Neuronal stem cell (in vitro differentiated cells): ENCODE measurements around the gene TMEM72.

Experiments
- DNase-seq: peaks from one replicate; pipeline ENCODE4 v3.0.0-alpha.2; 2013; ENCODE audit warnings: low spot score
- H2AFZ ChIP-seq: one replicate; pipeline ENCODE4 v1.6.1; 2013; ENCODE audit warnings: mild to moderate bottlenecking, low read length, inconsistent platforms
- H2AK5ac ChIP-seq: 2 replicates; pipeline ENCODE4 v1.6.1; 2013; ENCODE audit warnings: low read depth, mild to moderate bottlenecking, inconsistent platforms, low read length, moderate library complexity, mixed read lengths
- H2BK120ac ChIP-seq: 2 replicates; pipeline ENCODE4 v1.6.1; 2013; ENCODE audit warnings: low read depth, mild to moderate bottlenecking, inconsistent platforms, low read length, moderate library complexity, mixed read lengths
- H2BK12ac ChIP-seq: one replicate; pipeline ENCODE4 v1.6.1; 2013; ENCODE audit warnings: low read length, inconsistent platforms
- H2BK15ac ChIP-seq: 2 replicates; pipeline ENCODE4 v1.6.1; 2013; ENCODE audit warnings: mild to moderate bottlenecking, low read length, inconsistent platforms, mixed read lengths
- H2BK5ac ChIP-seq: one replicate; pipeline ENCODE4 v1.6.1; 2013; ENCODE audit warnings: inconsistent platforms, mild to moderate bottlenecking, low read length, moderate library complexity
- H3K14ac ChIP-seq: one replicate; pipeline ENCODE4 v1.6.1; 2013; ENCODE audit warnings: low read length, inconsistent platforms
- H3K18ac ChIP-seq: 2 replicates; pipeline ENCODE4 v1.6.1; 2013; ENCODE audit warnings: low read length, inconsistent platforms
- H3K23ac ChIP-seq: 2 replicates; pipeline ENCODE4 v1.6.1; 2013; ENCODE audit warnings: low read depth, mild to moderate bottlenecking, mixed read lengths, low read length, inconsistent platforms; ENCODE audit not compliant: poor library complexity
- H3K27ac ChIP-seq: replicated peaks from 3 replicates; pipeline ENCODE4 v1.5.1; 2013; ENCODE audit warnings: low read length, inconsistent platforms
- H3K27me3 ChIP-seq, 3 experiments: 2 replicates each; pipeline ENCODE4 v1.6.1; 2013; ENCODE audit warnings: low read length in 3 of 3, mild to moderate bottlenecking in 2 of 3, inconsistent platforms in 1 of 3, low read depth in 1 of 3, mixed read lengths in 1 of 3, moderate library complexity in 1 of 3; ENCODE audit not compliant: control insufficient read depth in 3 of 3, insufficient read depth in 3 of 3
- H3K36me3 ChIP-seq, 2 donors: replicated peaks in 1 of 2; 2 replicates each; pipeline ENCODE4 v1.6.1; 2013; ENCODE audit warnings: low read length in 2 of 2; ENCODE audit not compliant: control insufficient read depth in 2 of 2, insufficient read depth in 2 of 2
- H3K4ac ChIP-seq: 2 replicates; pipeline ENCODE4 v1.6.1; 2013; ENCODE audit warnings: inconsistent platforms, mild to moderate bottlenecking, low read length, moderate library complexity
- H3K4me1 ChIP-seq, 2 donors: 1 replicate in 1 of 2; 2 replicates in 1 of 2; pipeline ENCODE4 v1.6.1; 2013; ENCODE audit warnings: low read length in 2 of 2, low read depth in 1 of 2; ENCODE audit not compliant: control insufficient read depth in 2 of 2, insufficient read depth in 1 of 2
- H3K4me2 ChIP-seq: one replicate; pipeline ENCODE4 v1.6.1; 2013; ENCODE audit warnings: mild to moderate bottlenecking, low read length, inconsistent platforms; ENCODE audit not compliant: insufficient read depth, poor library complexity, severe bottlenecking
- H3K4me3 ChIP-seq, 2 donors: 2 replicates each; pipeline ENCODE4 v1.5.1; 2013; ENCODE audit warnings: low read length in 2 of 2, mild to moderate bottlenecking in 2 of 2, inconsistent platforms in 1 of 2, moderate library complexity in 1 of 2
- H3K79me1 ChIP-seq: one replicate; pipeline ENCODE4 v1.6.1; 2013; ENCODE audit warnings: low read depth, mild to moderate bottlenecking, inconsistent platforms, low read length, moderate library complexity
- H3K9ac ChIP-seq: one replicate; pipeline ENCODE4 v1.6.1; 2013; ENCODE audit warnings: mild to moderate bottlenecking, low read depth, low read length, inconsistent platforms; ENCODE audit not compliant: poor library complexity
- H3K9me3 ChIP-seq, 2 donors: replicated peaks in 1 of 2; 2 replicates each; pipeline versions ENCODE3 to v1.6.1; 2013; ENCODE audit warnings: low read length in 2 of 2, mild to moderate bottlenecking in 2 of 2, inconsistent platforms in 1 of 2, low read depth in 1 of 2, mixed read lengths in 1 of 2, moderate library complexity in 1 of 2; ENCODE audit not compliant: control insufficient read depth in 2 of 2, insufficient read depth in 1 of 2
- H4K8ac ChIP-seq: one replicate; pipeline ENCODE4 v1.6.1; 2013; ENCODE audit warnings: low read depth, mild to moderate bottlenecking, inconsistent platforms, low read length, moderate library complexity
- H4K91ac ChIP-seq: one replicate; pipeline ENCODE4 v1.6.1; 2013; ENCODE audit warnings: low read length, low read depth, mild to moderate bottlenecking, inconsistent platforms; ENCODE audit not compliant: poor library complexity
- WGBS, 2 donors: extraction: QIAGEN DNeasy Blood & Tissue Kit; methylation state at CpG; one replicate each; pipeline ENCODE4 v1.1.7; 2013; ENCODE audit warnings: missing lambda C conversion rate in 2 of 2, mixed read lengths in 1 of 2; ENCODE audit not compliant: insufficient read length in 2 of 2, insufficient replicate concordance in 1 of 2; ENCODE audit errors: extremely low coverage in 2 of 2; 5-methylcytosine and 5-hydroxymethylcytosine counted together

TMEM72 gene

GRCh38 chr10:44954042-44954441 lies 42.9 kb downstream of the TMEM72 start:
- H3K9me3 ChIP-seq = peaks cover 0 to 2% of the 10 kb centered on the region in 2 donors
- no peak overlapping the region for H3K9ac ChIP-seq
- H2BK15ac ChIP-seq = no peak overlapping the region
- H2BK5ac ChIP-seq = no peak overlapping the region
- H3K27ac ChIP-seq = no peak overlapping the region
- peaks cover 7 to 19% of the 10 kb centered on the region in 2 donors for H3K4me1 ChIP-seq
- no peak overlapping the region for H3K4me3 ChIP-seq
- no peak overlapping the region for H3K14ac ChIP-seq
- no peak overlapping the region for H2AFZ ChIP-seq
- H3K36me3 ChIP-seq = peaks cover 0 to 7% of the 10 kb centered on the region in 2 donors
- H2AK5ac ChIP-seq = no peak overlapping the region
- H2BK120ac ChIP-seq = no peak overlapping the region
- H3K18ac ChIP-seq = no peak overlapping the region
- H3K4ac ChIP-seq = no peak overlapping the region
- DNase-seq = no peak
- no peaks in the 10 kb centered on the region for H3K79me1 ChIP-seq
- no peak overlapping the region for H4K91ac ChIP-seq
- no peak overlapping the region for H3K4me2 ChIP-seq
- no peak overlapping the region for H3K23ac ChIP-seq
- no peaks in the 10 kb centered on the region for H3K27me3 ChIP-seq
- H2BK12ac ChIP-seq = no peak overlapping the region
- no peak overlapping the region for H4K8ac ChIP-seq

DNA sequence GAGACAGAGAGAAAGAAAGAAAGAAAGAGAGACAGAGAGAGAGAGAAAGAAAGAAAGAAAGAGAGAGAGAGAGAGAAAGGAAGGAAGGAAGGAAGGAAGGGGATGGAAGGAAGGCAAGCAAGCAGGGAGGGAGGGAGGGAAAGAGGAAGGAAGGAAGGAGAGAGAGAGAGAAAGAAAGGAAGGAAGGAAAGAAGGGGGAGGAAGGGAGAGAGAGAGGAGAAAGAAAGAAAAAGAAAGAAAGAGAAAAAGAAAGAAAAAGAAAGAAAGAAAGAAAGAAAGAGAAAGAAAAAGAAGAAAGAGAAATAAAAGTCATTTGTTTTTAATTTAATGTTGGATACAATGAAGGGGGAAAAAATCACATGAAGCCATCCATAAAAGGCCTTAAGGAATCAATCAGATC lies 43.8 kb downstream of the TMEM72 start:
- Histone ChIP-seq H3K4ac (no peak overlapping the region), H3K14ac (no peak overlapping the region), H3K27ac (no peak overlapping the region), H3K36me3 (peaks cover 0 to 7% of the 10 kb centered on the region in 2 donors), H3K18ac (no peak overlapping the region), H3K4me2 (no peak overlapping the region), H2BK5ac (no peak overlapping the region), H2BK15ac (no peak overlapping the region), H3K4me3 (no peak overlapping the region), H3K23ac (no peak overlapping the region), H2BK12ac (no peak overlapping the region), H4K91ac (no peak overlapping the region), H2AK5ac (no peak overlapping the region), H3K27me3 (no peaks in the 10 kb centered on the region), H3K79me1 (no peaks in the 10 kb centered on the region), H3K4me1 (peaks cover 10 to 22% of the 10 kb centered on the region in 2 donors), H2AFZ (no peak overlapping the region), H4K8ac (no peak overlapping the region), H3K9me3 (peaks cover 0 to 2% of the 10 kb centered on the region in 2 donors), H3K9ac (no peak overlapping the region), H2BK120ac (no peak overlapping the region)
- DNase-seq = no peak

GRCh38 chr10:44955413-44956070 lies 44.4 kb downstream of the TMEM72 start:
- no peak overlapping the region for H2BK5ac ChIP-seq
- no peak overlapping the region for H2AFZ ChIP-seq
- H3K4me2 ChIP-seq = no peak overlapping the region
- no peak overlapping the region for H3K18ac ChIP-seq
- H2BK120ac ChIP-seq = no peak overlapping the region
- H3K27ac ChIP-seq = no peak overlapping the region
- H3K9me3 ChIP-seq = peaks cover 0 to 2% of the 10 kb centered on the region in 2 donors
- H4K8ac ChIP-seq = no peak overlapping the region
- no peak for DNase-seq
- no peak overlapping the region for H3K14ac ChIP-seq
- no peak overlapping the region for H3K23ac ChIP-seq
- H3K4ac ChIP-seq = no peak overlapping the region
- H2BK15ac ChIP-seq = no peak overlapping the region
- H3K4me1 ChIP-seq = peaks cover 15 to 28% of the 10 kb centered on the region in 2 donors
- H4K91ac ChIP-seq = no peak overlapping the region
- peaks cover 0 to 2% (median 0%) of the 10 kb centered on the region in 3 experiments for H3K27me3 ChIP-seq
- H3K36me3 ChIP-seq = peaks cover 0 to 7% of the 10 kb centered on the region in 2 donors
- WGBS, 2 donors = no CpG with 5 or more reads among the region's 8 CpGs
- no peak overlapping the region for H2AK5ac ChIP-seq
- no peaks in the 10 kb centered on the region for H3K79me1 ChIP-seq
- H3K9ac ChIP-seq = no peak overlapping the region
- H3K4me3 ChIP-seq = no peak overlapping the region
- H2BK12ac ChIP-seq = no peak overlapping the region

DNA sequence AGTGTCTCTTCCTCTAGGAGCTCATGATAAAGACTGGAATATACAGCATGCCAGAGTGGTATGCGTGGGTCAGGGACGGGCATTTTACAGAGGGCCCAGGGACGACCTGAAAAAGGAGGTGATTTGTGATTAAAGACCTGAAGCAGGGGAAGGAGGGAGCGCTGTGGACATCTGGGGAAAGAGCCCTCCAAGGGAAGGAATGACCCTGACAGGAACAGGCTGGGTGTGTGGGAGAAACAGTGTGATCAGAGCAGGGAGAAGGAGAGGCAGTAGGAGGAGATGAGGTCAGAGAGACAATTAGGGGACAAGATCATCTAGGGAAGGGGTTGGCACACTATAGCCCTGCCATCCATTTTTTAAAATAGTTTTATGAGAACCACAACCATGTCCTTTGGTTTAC lies 45.1 kb downstream of the TMEM72 start:
- Histone ChIP-seq H3K27ac (no peak overlapping the region), H3K36me3 (peaks cover 0 to 7% of the 10 kb centered on the region in 2 donors), H2BK5ac (no peak overlapping the region), H3K27me3 (peaks cover 0 to 2% (median 0%) of the 10 kb centered on the region in 3 experiments), H2BK120ac (no peak overlapping the region), H2AK5ac (no peak overlapping the region), H3K9me3 (peaks cover 0 to 2% of the 10 kb centered on the region in 2 donors), H2BK12ac (no peak overlapping the region), H3K23ac (no peak overlapping the region), H3K4me1 (peaks cover 16 to 34% of the 10 kb centered on the region in 2 donors), H3K4me2 (no peak overlapping the region), H2BK15ac (no peak overlapping the region), H3K79me1 (no peaks in the 10 kb centered on the region), H4K91ac (no peak overlapping the region), H3K4me3 (no peak overlapping the region), H3K4ac (no peak overlapping the region), H3K9ac (no peak overlapping the region), H3K14ac (no peak overlapping the region), H4K8ac (no peak overlapping the region), H2AFZ (no peak overlapping the region), H3K18ac (no peak overlapping the region)
- no CpG with 5 or more reads among the region's 4 CpGs for WGBS, 2 donors
- no peak for DNase-seq
